ENCODE results near the gene PLOD1.
"Not testable (repeated sequence)": the region's sequence is repeated elsewhere in the genome, so short reads cannot be mapped to it uniquely, and the experiment has no call there.

Gene PLOD1

DNA sequence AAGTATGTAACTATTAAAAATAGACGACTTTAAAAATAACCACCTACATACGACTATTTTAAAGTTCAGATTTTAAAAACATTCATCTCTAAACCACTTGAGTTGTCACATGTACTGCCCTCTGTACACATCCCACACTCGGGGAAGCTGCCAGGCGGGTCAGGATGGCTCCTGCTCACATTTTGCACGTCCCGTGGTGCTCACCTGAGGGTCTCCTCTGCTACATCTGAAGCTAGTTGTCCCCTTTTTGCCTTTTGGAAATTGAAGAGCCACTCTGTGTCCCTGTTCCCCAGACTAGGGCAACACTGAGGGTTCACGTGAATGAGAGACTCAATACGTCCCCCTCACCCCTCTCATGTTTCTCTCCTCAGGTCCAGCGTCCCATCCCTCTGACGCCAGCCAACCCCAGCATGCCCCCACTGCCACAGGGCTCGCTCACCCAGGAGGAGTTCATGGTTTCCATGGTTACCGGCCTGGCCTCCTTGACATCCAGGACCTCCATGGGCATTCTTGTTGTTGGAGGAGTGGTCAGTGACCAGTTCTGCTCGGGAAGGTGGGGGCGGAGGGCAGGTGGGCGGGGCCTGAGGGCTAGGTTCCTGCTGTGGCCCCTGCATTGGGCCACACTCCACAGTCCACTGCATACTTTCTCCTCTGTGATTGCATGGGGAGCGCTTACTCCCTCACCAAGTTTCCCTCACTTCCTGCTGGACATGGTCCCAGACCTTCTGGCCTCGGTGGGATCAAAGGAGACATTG is 71.8 kb downstream of the PLOD1 start:
- peak; percentile 26 for DNase-seq (ENCODE audit: low spot score)

DNA sequence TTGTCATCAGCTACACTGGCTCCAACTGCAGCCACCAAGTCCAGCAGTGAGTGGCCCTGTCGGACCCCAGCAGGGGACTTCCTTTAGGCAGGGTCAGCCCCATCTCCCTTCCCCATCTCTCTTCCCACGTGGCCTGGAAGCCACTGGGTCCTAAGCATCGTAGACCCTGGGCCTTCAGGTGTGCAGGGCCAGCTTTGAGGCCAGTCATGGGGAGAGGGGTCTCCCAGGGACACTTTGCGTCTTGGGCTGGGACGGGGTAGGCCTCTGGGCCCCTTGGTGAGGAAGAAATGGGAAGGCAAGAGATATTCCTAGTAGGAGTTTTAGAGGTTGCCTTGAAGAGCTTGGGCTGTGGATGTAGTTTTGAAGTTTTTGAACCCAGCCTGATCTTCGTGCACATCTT is 72.7 kb downstream of the PLOD1 start:
- DNase-seq (ENCODE audit: low spot score), result no peak

GRCh38 chr1:12008355-12008754 is 73.8 kb downstream of the PLOD1 start:
- DNase-seq (ENCODE audit: low spot score), result not testable (repeated sequence)

- DNase-seq (ENCODE audit: low spot score), result no peak
Observed at GRCh38 chr1:12009318-12009947, 74.9 kb downstream of the PLOD1 start.

- no peak for DNase-seq (ENCODE audit: low spot score)
Observed at GRCh38 chr1:12010746-12011570, 76.4 kb downstream of the PLOD1 start.

DNA sequence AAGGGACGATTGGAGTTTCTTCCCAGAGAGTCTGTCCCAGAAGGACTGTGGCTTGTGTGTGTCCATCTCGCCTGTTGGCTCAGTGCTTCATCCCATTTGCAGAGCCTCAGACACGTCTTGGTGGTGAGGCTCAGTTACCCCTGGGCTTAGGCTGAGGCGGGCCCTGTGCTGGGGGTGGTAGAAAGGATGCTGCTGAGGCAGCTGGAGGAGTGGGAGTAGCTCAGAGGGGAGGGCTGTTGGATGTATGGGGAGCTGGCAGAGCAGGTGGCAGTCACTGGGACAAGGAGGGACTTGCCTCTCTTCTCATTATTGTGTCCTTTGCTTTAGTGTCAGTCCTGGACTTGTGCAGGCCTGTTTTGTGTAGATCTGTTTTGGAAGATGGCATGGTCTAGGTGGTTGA is 77.5 kb downstream of the PLOD1 start:
- DNase-seq (ENCODE audit: low spot score), result no peak

GRCh38 chr1:12012560-12013316 is 78.2 kb downstream of the PLOD1 start:
- no peak for DNase-seq (ENCODE audit: low spot score)

- DNase-seq (ENCODE audit: low spot score), result peak; percentile 25
Observed at GRCh38 chr1:12014141-12014991, 79.8 kb downstream of the PLOD1 start.

- DNase-seq (ENCODE audit: low spot score), result peak; percentile 25
Observed at GRCh38 chr1:12015001-12015491, 80.5 kb downstream of the PLOD1 start.

GRCh38 chr1:12015499-12015898 is 81.0 kb downstream of the PLOD1 start:
- no peak for DNase-seq (ENCODE audit: low spot score)

- DNase-seq (ENCODE audit: low spot score), result no peak
Observed at GRCh38 chr1:12016182-12016581, 81.7 kb downstream of the PLOD1 start.

DNA sequence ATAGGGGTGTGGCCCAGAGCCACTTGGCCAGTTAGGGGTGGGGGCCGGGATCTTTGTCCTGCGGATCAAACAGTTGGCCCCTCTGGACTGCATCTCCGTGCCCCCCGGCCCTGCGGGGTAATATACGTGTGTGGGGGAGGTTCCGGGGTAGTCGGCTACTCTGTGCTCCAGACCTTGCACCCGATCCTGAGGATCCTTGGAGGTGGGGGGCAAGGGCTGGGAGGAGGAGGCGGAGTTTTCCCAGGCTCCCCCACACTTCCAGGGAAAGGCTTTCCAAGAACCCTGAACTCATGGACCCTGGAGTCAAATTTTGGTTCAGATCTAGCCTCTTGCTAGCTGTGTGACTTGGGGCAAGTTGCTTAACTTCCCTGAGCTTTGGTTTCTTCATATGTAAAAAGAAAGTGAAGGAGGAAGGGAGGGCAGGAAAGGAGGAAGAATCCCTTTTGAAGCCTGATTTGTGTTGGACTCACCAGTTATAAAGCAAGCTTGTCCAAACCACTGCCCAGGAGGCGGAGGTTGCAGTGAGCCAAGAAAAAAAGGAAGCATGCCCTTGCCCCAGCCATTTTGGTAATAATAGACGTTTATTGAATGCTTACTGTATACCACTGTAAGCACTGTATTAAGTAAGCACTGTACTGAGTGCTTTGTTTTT is 85.5 kb downstream of the PLOD1 start:
- DNase-seq (ENCODE audit: low spot score), result no peak

DNA sequence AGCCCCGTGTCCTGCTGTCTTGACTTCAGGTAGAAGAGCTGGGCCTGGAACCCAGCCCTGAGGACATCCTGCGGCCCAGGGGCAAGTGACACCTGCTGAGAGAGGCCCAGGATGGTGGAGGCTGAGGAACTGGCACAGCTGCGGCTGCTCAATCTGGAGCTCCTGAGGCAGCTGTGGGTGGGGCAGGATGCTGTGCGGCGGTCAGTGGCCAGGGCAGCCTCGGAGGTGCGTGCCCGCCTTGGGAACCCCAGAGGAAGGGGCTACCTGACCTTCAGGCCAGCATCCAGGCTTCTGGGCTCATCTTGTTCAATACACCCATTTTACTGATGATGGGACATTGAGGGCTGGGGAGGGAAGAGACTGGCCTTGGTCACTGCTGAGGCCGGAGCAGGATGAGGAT is 87.1 kb downstream of the PLOD1 start:
- DNase-seq (ENCODE audit: low spot score), result no peak

DNA sequence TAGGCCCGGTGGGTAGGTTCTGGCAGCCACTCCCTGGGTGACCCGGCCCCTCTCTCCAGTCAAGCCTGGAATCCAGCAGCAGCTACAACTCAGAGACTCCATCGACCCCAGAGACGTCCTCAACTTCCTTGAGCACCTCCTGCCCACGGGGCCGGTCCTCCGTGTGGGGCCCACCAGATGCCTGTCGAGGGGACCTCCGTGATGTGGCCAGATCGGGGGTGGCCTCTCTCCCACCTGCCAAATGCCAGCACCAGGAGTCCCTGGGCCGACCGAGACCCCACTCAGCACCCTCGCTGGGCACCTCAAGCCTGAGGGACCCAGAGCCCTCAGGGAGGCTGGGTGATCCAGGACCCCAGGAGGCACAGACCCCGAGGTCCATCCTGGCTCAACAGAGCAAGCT is 87.5 kb downstream of the PLOD1 start:
- no peak for DNase-seq (ENCODE audit: low spot score)
